Stomach (tissue), 4 donors: ENCODE data around the gene CD44.

Source experiments
- POLR2AphosphoS5 ChIP-seq, 3 donors: sonication (generic); formaldehyde crosslinking; IDR thresholded peaks; one replicate each; pipeline ENCODE4 v1.6.1; 2016; ENCODE audit warnings: antibody characterized with exemption in 3 of 3
- TF ChIP-seq, protein P1 (sequence below), 7 experiments: fragments of 450-650 bp in 4 of 7; fragments of 200-600 bp in 3 of 7; sonication (generic) in 3 of 7; IDR thresholded peaks; one replicate each; pipeline ENCODE4 v1.5.1; 2016 to 2019; ENCODE audit warnings: antibody characterized with exemption in 7 of 7, control low read depth in 2 of 7, mild to moderate bottlenecking in 1 of 7

DNA sequence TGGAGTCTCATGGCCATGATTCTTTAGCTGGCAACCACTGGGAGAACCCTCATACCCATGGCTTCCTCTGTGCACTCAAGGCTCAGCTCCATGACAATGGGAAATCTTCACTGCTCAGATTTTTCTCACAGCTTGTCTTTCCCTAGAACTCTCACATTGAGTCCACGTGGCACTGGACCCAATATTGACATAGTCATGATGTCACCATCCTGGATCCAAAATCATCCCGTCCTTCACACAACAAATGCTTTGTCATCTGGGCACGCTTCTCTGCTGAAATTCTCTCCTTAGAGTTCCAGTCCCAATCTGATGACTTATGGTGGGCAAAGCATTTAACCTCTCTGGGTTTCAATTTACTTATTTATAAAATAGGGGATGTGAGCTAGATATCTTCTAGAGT is 37.7 kb upstream of the CD44 start:
- TF ChIP-seq, protein P1, sequence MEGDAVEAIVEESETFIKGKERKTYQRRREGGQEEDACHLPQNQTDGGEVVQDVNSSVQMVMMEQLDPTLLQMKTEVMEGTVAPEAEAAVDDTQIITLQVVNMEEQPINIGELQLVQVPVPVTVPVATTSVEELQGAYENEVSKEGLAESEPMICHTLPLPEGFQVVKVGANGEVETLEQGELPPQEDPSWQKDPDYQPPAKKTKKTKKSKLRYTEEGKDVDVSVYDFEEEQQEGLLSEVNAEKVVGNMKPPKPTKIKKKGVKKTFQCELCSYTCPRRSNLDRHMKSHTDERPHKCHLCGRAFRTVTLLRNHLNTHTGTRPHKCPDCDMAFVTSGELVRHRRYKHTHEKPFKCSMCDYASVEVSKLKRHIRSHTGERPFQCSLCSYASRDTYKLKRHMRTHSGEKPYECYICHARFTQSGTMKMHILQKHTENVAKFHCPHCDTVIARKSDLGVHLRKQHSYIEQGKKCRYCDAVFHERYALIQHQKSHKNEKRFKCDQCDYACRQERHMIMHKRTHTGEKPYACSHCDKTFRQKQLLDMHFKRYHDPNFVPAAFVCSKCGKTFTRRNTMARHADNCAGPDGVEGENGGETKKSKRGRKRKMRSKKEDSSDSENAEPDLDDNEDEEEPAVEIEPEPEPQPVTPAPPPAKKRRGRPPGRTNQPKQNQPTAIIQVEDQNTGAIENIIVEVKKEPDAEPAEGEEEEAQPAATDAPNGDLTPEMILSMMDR (IDR thresholded peaks at IDR 0.05), result no peak
- TF ChIP-seq POLR2AphosphoS5 (IDR thresholded peaks at IDR 0.05), result no peak
